A673 (cell line): ENCODE measurements around the gene DLX2. TPM values are rescaled to one million over a fixed set of nuclear protein-coding genes. Genes with fewer than 3 reads are reported as not detected.
"Not testable (repeated sequence)": the region's sequence is repeated elsewhere in the genome, so short reads cannot be mapped to it uniquely, and the experiment has no call there.

Experiments used
- BruUV-seq: library from RNA; stranded (reverse); fragments of 400-500 nt; replicated peaks from 2 replicates; lab custom pipeline; 2021; lab: Mats Ljungman, UMichigan
- CTCF ChIA-PET: fragments of 300-600 bp; sonication (Branson Sonifier 250); formaldehyde crosslinking; loops from one replicate; lab custom pipeline; 2022; ENCODE audit warnings: antibody characterized with exemption; lab: Charles Lee
- POLR2A ChIA-PET: fragments of 300-600 bp; sonication (Branson Sonifier 250); formaldehyde crosslinking; loops from one replicate; lab custom pipeline; 2022; ENCODE audit warnings: antibody characterized with exemption; ENCODE audit not compliant: low non-redundant PET; lab: Charles Lee
- DNase-seq: peaks from one replicate; pipeline ENCODE4 v3.0.0-alpha.2; 2015; ENCODE audit warnings: low spot score
- H3K27ac ChIP-seq: fragments of 200-600 bp; sonication (generic); 2 replicates; pipeline ENCODE4 v1.5.1; 2016; ENCODE audit warnings: mixed run types, low read depth, mild to moderate bottlenecking, mixed read lengths, antibody characterized with exemption, low read length; ENCODE audit not compliant: poor library complexity, severe bottlenecking
- H3K27me3 ChIP-seq: fragments of 200-600 bp; sonication (generic); replicated peaks from 2 replicates; pipeline ENCODE4 v1.6.1; 2017; ENCODE audit warnings: mixed run types, low read depth, mild to moderate bottlenecking, mixed read lengths, antibody characterized with exemption, low read length; ENCODE audit not compliant: insufficient read depth, poor library complexity
- H3K36me3 ChIP-seq: fragments of 200-600 bp; sonication (generic); 2 replicates; pipeline ENCODE4 v1.6.1; 2016; ENCODE audit warnings: mixed run types, mild to moderate bottlenecking, mixed read lengths, antibody characterized with exemption, low read length; ENCODE audit not compliant: insufficient read depth, poor library complexity, severe bottlenecking
- H3K4me1 ChIP-seq: fragments of 200-600 bp; sonication (generic); 2 replicates; pipeline ENCODE4 v1.6.1; 2017; ENCODE audit warnings: mixed run types, mild to moderate bottlenecking, mixed read lengths, antibody characterized with exemption, low read length; ENCODE audit not compliant: insufficient read depth, poor library complexity, severe bottlenecking
- H3K4me3 ChIP-seq: fragments of 200-600 bp; sonication (generic); 2 replicates; pipeline ENCODE4 v1.5.1; 2016; ENCODE audit warnings: low read depth, mixed run types, mild to moderate bottlenecking, mixed read lengths, low read length; ENCODE audit not compliant: poor library complexity, severe bottlenecking
- H3K9me3 ChIP-seq: fragments of 200-600 bp; sonication (generic); 2 replicates; pipeline ENCODE4 v1.6.1; 2016; ENCODE audit warnings: mixed run types, low read depth, mild to moderate bottlenecking, mixed read lengths, antibody characterized with exemption, low read length; ENCODE audit not compliant: poor library complexity, severe bottlenecking
- CTCF ChIP-seq: fragments of 300-800, 200-600 bp; sonication (generic); conservative IDR thresholded peaks from 2 replicates; pipeline ENCODE4 v1.5.1; 2017; ENCODE audit warnings: low read depth, mild to moderate bottlenecking, antibody characterized with exemption, low read length, moderate library complexity, mixed read lengths
- EZH2 ChIP-seq: fragments of 200-600 bp; sonication (generic); IDR thresholded peaks from 2 replicates; pipeline ENCODE4 v1.6.1; 2017; ENCODE audit warnings: borderline replicate concordance, low read depth, mild to moderate bottlenecking, mixed read lengths, antibody characterized with exemption, low read length; ENCODE audit not compliant: poor library complexity, severe bottlenecking
- intact Hi-C: fragments of 100-400 bp; cut with micrococcal nuclease; formaldehyde crosslinking; loops from one replicate; pipeline ENCODE4 v1.10.0; 2022; ENCODE audit not compliant: unreplicated experiment
- total RNA-seq: library from RNA; stranded (reverse); gene quantifications from 2 replicates; pipeline ENCODE4 v1.2.3, GENCODE V29; 2021

DLX2 gene
- total RNA-seq, 1 experiment from 2014 or later = 20.4 TPM

GRCh38 chr2:172072303-172072702 is 30.4 kb downstream of the DLX2 start:
- no TSS peak for BruUV-seq
- peak overlapping the region; percentile 70 for H3K27ac ChIP-seq
- H3K4me3 ChIP-seq = peak overlapping the region; percentile 6
- ChIA-PET POLR2A (interaction anchor here (0.6 kb wide), 1 partner anchor 432 kb away, joined by 4 read pairs; no protein-coding TSS in a partner anchor), CTCF (interaction anchor here (1.1 kb wide), 1 partner anchor 23 kb away, joined by 3 read pairs; no protein-coding TSS in a partner anchor)
- H3K27me3 ChIP-seq = no peaks in the 10 kb centered on the region
- no peaks in the 10 kb centered on the region for H3K36me3 ChIP-seq
- H3K9me3 ChIP-seq = no peaks in the 10 kb centered on the region
- TF ChIP-seq CTCF = no peak
- no peak for TF ChIP-seq EZH2
- intact Hi-C loops = no loop called here
- peak; percentile 93 for DNase-seq
- peaks cover 52% of the 10 kb centered on the region for H3K4me1 ChIP-seq

DNA sequence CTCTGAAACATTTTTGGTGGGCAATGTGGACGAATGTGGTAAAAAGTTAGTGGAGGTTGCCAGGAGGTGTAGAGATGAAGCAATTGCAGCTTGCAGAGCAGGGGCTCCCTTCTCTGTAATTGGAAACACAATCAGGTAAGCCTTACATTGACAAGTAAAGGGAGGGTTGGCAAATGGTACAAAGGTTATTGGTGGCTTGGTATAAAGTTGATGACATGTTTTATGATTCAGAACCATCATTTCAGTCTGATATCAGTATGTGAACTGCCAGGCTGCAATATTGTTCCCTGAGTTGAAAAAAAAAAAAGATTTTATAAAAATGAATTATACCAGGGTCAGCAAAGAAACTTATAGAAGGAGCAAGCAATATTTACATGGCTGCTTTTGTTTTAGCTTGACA is 31.8 kb downstream of the DLX2 start:
- no peak overlapping the region for H3K27ac ChIP-seq
- BruUV-seq = no TSS peak
- CTCF ChIA-PET = no interaction called here

GRCh38 chr2:172067905-172068304 is 34.8 kb downstream of the DLX2 start:
- CTCF ChIA-PET, POLR2A ChIA-PET, intact Hi-C loops, H3K27me3 ChIP-seq, DNase-seq, H3K36me3 ChIP-seq, H3K27ac ChIP-seq, H3K9me3 ChIP-seq, BruUV-seq, H3K4me3 ChIP-seq: not testable (repeated sequence)
- H3K4me1 ChIP-seq = peaks cover 33% of the 10 kb centered on the region

More for the DNA sequence above, 31.8 kb downstream of the DLX2 start:
- Histone ChIP-seq H3K4me1 (peaks cover 59% of the 10 kb centered on the region), H3K27me3 (no peaks in the 10 kb centered on the region), H3K36me3 (no peaks in the 10 kb centered on the region), H3K4me3 (no peak overlapping the region), H3K9me3 (no peaks in the 10 kb centered on the region)
- TF ChIP-seq EZH2 (no peak), CTCF (no peak)
- no peak for DNase-seq
- intact Hi-C loops = no loop called here
- POLR2A ChIA-PET = no interaction called here

DNA sequence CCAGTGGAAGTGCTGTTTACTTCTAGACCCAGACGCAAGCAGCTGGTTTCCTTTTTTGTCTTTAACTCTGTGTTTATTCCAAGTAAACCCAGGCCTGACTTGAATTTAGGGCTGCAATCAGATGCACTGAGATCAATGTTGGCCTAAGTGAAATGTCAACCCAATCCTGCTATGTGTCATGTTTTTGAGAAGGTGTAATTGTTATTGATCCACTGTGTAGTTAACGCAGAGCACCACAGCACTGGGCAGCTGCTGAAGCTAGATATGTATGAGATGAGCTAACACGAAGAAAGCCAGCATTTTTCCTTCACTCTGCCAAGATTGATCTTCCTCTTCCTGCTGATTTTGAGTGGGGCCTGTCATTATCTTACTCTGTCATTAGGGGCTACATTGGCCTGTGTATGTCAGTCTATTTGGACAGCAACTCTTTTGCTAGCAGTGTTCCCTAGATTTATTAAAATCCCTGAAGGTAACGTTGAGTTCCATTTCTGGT is 36.3 kb downstream of the DLX2 start:
- Histone ChIP-seq H3K4me1 (peaks cover 18% of the 10 kb centered on the region), H3K4me3 (no peak overlapping the region), H3K9me3 (no peaks in the 10 kb centered on the region), H3K27ac (peak overlapping the region; percentile 41), H3K36me3 (no peaks in the 10 kb centered on the region), H3K27me3 (no peaks in the 10 kb centered on the region)
- TF ChIP-seq CTCF (no peak), EZH2 (no peak)
- BruUV-seq = no TSS peak
- CTCF ChIA-PET = no interaction called here
- intact Hi-C loops = no loop called here
- DNase-seq = no peak
- POLR2A ChIA-PET = no interaction called here
